ENCODE data around the gene STMN1.

The STMN1 gene

DNA sequence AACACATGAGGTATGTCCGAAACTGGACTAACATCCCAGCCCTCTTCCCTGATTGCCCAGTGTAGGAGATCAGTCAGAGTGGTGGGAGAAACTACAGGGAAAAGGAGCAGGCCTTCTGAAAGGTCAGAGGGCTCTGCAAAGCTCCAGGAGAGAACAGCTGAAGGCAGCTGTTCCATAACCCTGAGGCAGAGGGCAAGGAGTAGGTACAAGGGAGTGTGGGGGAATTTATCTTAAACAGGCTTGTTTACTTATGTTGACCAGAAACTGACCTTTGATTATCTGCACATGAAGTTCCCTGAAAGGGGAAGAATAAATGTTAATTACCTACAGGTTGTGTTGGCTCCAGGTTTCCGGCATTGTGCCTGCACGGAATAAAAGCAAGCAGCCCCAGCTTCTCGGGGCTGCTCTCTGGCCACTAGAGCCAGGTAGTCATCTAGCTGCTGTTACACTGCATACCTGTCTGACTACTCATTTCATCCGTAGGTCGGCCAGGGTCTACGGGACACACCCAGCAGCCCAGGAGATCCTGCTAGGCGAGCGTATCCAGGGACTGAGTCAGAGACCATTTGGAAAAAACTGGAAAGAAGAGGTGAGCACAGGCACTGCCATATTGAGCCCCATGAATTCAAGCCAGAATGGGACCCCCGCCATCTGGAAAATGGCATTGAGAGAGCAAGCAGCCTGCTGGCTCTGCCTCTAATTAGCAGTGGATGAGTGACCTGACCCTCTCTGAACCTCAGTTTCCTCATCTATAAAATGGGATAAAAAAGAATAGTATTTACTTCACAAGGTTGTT, 15.8 kb downstream of the STMN1 start:
- DNase-seq: no peak

DNA sequence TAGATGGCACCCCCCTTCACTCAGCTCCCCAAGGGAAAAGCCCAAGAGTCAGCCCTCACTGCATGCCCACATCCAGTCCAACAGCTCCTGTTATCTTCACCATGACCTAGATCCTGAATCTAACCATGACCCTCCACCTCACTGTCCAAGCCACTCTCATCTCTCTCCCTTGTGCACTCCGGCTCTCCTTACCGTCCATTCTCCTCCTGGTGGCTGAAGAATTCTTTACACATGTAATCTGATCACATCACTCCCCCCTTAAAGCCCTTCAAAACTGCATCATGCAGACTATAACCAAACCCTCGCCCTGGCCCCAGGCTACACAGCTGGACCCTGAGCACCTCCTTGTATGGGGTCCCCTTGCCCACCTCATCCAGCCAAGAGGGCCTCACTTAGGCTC, 16.7 kb downstream of the STMN1 start:
- DNase-seq: no peak

DNA sequence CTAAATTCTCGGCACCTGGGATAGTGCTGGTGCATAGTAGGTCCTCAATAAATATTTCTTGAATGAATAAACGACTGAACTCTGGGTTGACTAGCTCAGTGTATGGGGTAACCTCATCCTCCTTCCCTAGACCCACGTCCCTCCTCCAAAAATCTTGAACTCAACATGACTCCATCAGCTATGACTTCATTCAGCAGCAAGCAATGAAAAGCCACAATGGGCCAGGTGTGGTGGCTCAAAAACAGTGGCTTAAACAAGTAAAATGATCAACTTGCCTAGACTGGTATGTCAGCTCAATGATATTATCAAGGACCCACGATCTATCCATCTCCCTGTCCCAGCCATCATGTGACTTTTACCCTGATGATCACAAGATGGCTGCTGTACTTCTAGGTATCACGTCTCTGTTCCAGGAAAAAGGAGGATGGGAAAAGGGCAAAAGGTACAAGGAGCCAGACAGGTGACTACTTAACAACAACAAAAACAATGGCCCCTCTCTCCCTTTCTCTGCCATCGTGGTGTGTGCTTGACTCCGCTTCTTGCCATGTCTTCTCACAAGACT, 17.7 kb downstream of the STMN1 start:
- DNase-seq: no peak

DNA sequence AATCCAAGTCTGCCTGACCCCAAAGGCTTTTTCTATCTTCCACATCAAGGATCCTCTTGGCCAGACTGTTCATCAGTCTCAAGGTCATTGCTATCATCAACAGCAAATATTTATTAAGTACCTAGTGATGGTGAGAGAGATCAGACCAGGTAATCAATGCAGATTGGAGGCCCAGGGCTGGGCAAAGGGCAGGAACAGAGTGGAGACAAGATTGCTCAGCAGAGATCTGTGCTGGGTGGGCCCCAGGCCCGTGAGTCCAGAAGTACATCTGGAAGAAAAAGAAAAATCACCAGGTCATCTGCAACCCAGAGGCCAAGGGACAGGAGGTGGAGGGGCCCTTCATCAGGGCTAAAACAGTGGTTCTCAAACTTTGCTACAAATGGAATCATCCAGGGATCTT, 20.6 kb downstream of the STMN1 start:
- DNase-seq: no peak

DNA sequence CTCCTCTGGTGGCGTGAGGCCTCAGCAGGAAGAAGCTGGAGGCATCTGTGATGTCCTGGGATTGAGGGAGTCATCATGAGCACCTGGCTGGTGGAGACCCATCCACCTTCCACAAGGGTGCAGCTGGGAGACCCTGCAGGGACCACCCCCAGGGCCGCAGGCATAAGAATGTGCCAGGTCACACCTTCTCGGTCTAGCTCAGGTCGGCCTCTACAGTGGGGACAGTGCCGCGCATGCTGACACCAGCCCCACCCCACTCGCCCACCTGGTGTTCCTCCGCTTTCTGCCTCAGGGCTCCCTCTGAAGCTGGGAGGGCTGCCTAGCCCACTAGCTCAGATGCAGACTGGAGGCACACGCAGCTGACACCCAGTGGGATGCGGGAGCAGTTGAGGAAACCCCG, 25.0 kb downstream of the STMN1 start:
- no peak for DNase-seq

DNA sequence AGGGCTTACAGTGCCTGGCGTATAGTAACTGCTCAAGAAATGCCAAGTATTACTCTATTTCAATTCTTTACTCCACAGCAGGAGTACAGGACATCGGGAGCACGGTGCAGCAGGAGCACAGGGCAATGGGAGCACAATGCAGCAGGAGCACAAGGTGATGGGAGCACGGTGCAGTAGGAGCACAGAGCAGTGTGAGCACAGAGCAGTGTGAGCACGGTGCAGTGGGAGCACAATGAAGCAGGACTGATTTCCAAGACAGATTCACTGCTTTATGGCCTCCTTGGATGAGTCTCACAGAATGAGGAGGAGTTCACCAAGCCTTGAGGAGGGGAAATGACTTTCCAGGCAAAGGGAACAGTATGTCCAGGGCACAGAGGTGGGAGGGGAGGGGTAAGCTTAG, 25.7 kb downstream of the STMN1 start:
- no peak for DNase-seq

DNA sequence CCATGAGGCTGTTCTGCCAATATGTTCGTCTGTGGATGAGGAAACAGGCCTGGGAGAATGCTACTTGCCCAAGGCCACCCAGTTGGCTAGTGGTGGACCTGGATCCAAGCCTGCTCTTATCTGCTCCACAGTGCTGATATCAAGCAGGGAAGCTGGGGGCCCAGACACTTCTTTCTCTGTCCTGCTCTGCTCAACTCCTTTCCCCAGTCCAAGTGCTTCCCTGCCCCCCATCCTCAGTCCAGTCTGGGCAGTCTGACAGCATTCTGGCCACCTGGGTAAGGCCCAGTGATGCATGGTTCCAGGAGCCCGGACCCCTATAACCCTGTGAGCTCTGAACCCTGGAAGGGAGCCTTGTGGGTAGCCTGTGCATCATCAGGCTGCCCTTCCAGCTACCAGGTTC, 26.5 kb downstream of the STMN1 start:
- no peak for DNase-seq

DNA sequence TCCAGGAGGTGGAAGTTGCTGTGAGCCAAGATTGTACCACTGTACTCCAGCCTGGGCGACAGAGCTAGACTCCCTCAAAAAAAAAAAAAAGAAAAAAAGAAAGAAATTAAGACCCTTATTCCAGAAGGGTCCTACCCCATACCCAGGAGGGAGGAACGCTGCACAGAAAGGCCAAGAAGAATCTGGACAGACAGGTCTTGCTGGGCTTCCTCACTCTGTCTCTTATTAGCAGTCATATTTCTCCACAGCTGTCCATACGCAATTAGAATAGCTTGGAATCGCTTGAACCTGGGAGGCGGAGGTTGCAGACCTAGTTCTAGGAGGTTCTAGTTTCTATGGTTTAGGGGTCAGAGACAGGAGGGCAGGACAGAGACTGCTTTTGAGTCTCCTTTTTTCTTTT, 27.5 kb downstream of the STMN1 start:
- DNase-seq: no peak

DNA sequence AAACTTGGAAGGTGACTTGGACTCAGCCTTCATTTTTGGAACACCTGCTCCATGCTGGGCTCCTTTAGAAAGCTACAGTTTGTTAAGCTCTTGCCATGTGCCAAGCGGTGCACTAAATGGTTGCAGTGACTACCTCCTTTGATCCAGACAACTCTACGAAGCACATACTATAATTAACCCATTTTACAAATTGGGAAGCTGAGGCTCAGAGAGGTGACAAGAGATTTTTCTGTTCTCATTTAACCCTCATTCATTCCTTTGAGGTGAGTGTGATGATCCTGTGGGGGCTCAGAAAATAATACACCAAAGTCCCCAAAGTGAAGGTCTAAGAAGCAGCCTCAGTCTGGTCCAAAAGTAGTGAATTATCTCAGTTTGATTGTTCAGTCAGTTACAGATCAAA, 29.1 kb downstream of the STMN1 start:
- no peak for DNase-seq

DNA sequence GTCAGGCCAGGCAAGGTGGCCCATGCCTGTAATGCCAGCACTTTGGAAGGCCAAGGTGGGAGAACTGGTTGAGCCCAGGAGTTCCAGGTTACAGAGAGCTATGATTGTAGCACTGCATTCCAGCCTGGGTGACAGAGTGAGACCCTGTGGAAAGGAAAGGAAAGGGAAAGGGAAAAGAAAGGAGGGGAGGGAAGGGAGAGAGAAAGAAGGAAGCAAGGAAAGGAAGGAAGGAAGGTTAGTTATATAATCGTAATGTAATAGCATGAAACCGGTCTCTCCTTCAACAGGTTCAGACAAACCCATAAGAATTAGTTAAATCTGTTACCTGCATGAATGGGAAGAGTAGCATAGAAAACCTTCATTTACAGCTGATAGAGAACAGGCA, 29.5 kb downstream of the STMN1 start:
- no peak for DNase-seq

DNA sequence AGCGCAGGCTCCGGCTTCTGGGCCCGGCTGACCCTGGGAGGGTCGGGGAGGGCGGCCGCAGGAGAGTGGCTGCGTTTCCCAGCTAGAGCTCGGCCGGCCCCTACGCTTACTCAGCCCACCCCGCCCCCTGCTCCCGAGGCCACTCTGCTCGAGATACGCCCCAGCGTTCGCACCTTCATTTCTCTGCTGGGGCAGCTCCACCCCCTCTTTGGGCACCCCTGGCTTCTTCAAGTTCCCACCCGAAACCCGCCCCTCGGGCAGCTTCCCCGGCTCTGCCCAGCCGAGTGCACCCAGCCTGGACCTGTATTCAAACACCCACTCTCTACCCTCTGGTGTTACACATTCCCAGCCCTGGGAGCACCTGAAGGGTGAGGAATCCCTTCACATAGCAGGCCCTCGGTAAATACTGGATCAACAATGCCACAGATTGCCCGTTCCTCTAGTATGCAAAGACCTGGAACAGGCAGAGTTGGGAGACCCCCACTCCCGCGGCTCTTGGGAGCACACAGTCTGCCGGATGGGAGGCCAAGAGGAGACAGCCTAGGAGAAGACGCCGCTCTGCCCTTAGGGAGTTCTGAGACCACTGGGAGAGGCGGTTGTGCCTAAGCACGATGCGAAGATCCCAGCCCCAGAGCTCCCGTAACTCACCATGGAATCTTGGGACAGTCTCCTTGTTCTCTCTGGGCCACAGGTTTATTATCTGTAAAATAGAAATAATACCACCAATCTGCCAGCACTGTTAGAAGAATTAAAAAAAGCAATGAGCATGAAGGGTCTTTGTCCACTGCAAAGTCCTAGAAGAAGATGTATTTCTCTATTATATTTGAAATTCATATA, 30.1 kb downstream of the STMN1 start:
- DNase-seq: no peak

DNA sequence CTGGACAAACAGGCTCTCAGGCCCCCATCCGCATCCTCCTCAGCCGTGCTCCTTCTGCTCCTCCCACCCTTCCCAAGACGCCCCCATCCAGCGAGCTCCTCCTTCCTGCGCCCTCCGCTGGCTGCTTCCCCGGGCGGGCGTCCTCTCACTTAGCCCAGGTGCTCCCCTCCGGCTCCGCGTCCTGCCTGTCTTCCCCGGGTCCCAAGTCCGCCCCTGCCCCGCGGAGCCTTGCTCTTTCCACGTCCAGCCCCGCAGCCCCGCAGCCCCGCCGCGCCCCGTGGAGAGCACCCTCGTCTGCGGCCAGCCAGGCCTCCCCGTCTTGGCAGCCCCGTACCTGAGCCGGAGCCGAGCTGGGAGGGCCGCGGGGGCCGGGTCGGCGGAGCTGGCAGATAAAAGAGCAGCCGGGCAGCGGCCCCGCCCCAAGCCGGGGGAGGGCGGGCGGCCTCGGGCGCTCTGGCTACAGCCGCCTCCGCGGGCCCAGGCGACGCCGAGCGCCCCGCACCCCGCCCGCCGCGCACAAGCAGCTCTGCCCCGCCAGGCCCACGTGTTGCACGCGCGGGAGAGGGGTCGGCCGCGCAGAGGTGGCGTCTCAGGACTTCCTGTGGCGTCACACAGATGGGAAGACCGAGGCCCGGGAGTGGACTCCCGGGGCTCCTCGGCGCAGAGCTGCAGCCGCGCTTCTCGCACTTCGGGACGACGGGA, 30.9 kb downstream of the STMN1 start, which contains the start of gene PAQR7:
Gene PAQR7 (minus strand): TSS at position 555 of the 702 bp plus-strand sequence. CDS start 11,869 bp downstream, outside the sequence.
- peak; percentile 28 for DNase-seq

DNA sequence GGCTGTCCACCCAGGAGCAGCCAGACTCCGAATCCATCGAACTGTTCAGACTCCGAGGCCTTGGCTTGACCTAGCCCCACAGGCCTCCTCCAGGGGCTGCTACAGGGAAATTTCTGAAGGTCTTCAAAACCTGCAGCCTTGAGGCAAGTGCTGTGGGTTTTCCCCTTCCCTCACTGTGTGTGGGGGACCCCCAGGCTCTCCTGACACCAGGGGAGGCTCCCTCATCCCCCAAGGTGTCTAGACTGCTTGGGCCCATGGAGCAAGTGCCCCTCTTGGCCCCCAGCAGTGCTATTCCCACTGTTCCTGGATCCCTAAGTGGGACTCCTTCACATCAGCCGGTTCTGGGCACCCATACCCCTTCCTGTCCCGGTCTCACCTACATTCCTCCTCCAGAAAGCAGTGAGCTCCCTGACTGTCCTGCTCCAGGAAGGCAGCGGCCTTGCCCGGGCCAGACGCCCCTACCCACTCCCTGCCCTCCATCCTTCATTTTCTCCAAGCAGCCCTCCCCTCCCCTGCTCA, 31.5 kb downstream of the STMN1 start:
- no peak for DNase-seq

DNA sequence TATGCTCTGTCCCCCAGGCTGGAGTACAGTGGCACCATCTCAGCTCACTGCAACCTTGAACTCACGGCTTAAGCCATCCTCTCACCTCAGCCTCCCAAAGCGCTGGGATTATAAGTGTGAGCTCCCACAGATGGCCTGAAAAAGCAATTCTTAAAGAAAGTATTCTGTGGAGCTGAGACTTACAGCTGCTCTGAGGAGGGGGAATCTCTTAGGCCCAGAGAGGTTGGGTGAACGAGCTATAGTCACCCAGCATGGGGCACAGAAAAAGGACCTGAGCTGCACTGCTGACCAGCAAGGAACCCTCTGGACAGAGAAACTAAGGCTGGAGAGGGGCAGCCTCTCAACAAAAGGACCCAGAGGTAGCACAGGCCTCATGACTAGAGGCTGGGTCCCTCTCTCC, 32.0 kb downstream of the STMN1 start:
- no peak for DNase-seq

DNA sequence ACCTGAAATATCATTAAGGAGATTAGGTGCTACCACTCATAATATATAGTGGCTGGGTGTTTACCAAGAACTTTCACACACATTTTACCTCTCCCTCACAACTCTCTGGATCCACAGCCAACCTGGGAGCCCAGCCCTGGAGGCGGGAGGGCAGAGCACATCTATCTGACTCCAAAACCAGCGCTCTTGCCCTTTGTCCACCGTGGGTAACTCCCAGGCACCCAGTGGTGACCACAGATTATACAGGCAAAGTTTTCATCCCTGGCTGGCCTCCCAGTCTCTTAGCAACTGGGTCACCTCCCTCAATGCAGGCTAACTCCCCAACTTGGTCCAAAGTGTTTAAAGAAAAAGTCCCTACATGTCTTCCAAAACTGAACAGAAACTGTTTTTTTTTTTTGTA, 33.1 kb downstream of the STMN1 start:
- no peak for DNase-seq

DNA sequence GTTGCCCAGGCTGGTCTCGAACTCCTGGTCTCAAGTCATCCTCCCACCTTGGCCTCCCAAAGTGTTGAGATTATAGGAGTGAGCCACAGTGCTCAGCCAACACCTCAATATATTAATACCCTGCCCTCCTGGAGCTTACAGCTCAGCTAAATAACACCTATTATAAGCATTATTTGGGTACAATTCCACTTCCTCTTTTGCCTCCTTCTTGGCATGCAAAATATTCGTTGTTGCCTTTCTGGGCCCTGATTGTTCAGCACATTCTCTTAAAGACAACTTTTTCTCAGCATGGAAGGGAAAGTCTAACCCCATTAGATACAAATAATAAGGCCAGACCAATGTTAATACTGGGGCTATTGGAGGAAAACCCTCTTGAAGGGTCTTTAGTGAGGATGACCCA, 33.5 kb downstream of the STMN1 start:
- DNase-seq: no peak

DNA sequence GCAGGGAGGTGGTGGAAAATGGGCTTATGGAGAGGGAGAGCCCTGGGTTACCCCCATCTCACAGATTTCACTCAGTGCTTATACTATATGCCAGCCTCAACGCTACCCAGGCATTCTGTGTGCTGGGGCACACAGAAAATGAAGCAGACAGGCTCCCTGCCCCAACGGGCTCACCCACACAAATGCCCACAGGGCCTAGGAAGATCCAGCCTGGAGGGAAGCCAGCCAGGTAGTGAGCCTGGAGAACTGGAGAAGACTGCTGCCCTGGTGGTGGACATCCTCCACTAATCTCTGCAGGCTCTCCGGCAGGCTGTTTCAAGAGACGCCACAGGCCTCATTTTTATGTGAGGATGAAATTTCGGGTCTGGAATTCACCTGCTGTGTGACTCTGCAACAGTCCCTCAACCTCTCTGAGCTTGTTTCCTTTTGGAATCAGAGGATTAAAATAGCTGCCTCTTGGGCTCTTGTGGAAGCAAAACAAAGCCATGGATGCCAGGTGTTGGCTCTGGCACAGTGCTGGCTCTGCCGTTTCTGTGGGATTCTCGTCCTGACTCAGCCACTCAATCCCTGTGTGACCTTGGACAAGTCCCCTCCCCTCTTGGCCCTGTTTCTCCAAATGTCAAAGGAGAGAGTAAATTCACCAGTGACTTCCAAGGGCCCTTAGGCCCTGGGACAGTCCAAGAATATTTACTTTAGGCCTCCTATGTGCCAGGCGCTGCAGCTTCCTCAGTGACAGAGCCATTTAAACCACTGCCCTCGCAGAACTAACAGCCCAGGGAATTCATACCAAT, 34.3 kb downstream of the STMN1 start:
- DNase-seq: no peak

DNA sequence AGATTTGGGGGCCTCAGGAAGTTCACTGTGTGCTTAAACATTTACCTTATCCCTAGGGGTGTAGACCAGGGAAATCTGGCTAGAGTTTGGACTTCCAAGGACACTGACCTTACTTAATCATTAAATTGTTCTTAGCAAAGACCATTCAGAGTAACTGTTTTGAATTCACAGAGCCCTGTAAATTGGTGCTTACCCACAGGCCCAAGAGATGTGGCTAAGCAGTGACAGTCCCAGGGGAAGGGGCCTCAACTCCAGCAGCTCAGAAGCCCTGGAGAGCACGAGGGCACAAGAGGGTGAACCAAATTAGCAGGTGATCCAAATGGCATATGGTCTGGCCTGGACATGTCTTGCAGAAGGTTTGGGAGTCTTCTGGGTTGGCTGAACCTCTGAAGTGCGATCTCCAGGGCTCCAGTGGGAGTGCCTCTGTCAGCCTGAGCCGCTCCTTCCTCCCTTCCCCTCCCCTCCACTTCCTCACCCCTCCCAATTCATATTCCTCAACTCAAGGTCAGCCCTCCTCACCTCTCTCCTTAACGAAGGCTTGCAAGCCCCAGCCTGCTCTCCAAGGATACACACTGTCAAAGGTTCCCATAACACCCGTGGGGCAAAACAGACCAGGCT, 35.0 kb downstream of the STMN1 start:
- DNase-seq: no peak

DNA sequence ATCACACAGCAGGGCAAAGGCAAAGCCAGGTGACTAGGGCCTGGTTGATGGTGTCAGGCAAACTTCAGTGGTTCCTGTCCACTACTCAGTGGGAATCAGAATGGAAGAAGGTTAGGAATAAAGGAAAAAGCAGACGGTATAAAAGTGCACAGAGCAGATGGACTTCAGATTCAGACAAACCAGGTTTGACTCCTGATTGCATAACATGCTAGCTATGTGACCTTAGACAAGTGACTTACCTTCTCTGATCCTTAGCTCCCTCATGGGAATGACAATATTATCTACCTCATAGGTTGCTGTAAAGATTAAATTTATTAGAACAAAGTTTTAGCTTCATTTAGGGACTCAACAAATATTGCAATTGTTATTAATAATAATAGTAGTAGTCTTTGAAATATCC, 35.6 kb downstream of the STMN1 start:
- DNase-seq: no peak

DNA sequence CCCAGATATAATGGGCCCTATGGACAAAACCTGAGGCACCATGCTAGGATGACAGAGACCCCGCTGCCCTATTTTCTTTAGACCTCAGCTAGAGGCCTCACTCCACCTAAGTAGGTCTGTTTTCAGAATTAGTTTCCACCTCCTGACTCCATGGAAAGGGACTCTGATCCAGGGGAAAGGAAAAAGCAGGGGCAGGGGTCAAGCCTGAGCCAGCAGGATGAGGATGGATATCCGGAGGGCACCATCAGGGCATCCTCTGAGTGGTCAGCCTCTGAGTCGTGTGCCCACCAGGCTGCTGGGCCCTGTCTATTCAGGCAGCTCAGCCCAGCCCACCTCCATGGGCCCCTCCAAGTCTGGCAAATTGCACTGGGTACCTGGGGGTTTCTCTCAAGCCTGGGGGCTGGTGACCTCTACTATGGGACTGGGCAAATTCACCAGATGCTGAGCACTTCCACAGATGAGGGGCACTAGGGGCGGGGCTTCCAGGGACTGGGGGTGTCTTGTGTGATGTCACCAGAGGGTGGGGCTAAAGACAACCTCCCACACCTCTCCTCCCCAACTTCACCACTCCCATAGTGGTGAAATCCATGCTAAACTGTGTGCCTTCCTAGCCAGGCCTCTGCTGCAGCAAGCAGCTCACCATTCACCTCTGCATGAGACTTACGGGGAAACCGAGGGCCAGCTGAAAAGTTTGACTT, 36.2 kb downstream of the STMN1 start:
- DNase-seq: no peak
